Caco-2 (cell line): Measurements from ENCODE around the gene PSG7. TPM values are rescaled to one million over a fixed set of nuclear protein-coding genes. Genes with fewer than 3 reads are reported as not detected.
"Not testable (repeated sequence)": the region's sequence is repeated elsewhere in the genome, so short reads cannot be mapped to it uniquely, and the experiment has no call there.

ENCODE experiments used
- BruUV-seq: library from RNA; stranded (reverse); fragments of 400-500 nt; replicated peaks from 2 replicates; lab custom pipeline; 2021; lab: Mats Ljungman, UMichigan
- CTCF ChIA-PET: fragments of 300-600 bp; sonication (Branson Sonifier 250); formaldehyde crosslinking; loops from one replicate; lab custom pipeline; 2022; ENCODE audit warnings: antibody characterized with exemption; lab: Charles Lee
- POLR2A ChIA-PET: fragments of 300-600 bp; sonication (Branson Sonifier 250); formaldehyde crosslinking; loops from one replicate; lab custom pipeline; 2022; ENCODE audit warnings: antibody characterized with exemption; lab: Charles Lee
- DNase-seq, 2 experiments: peaks; one replicate each; pipeline versions ENCODE4 v3.0.0 to v3.0.0-alpha.2; 2020 to 2022
- H3K27me3 ChIP-seq: replicated peaks from 2 replicates; pipeline ENCODE4 v1.6.0; 2011; ENCODE audit warnings: low read length; ENCODE audit not compliant: control insufficient read depth, insufficient read depth
- H3K36me3 ChIP-seq: 2 replicates; pipeline ENCODE4 v1.5.1; 2011; ENCODE audit warnings: low read length; ENCODE audit not compliant: control insufficient read depth, insufficient read depth
- H3K4me1 ChIP-seq: fragments of 250-450 bp; sonication (Bioruptor Pico); 2 replicates; pipeline ENCODE4 v1.5.1; 2020; ENCODE audit warnings: mild to moderate bottlenecking
- H3K4me3 ChIP-seq: 2 replicates; pipeline ENCODE4 v1.5.1; 2011; ENCODE audit warnings: low read depth, mild to moderate bottlenecking, control low read depth, low read length
- H3K9me3 ChIP-seq: fragments of 250-450 bp; sonication (Bioruptor Pico); 2 replicates; pipeline ENCODE4 v1.5.1; 2020; ENCODE audit warnings: mild to moderate bottlenecking, moderate library complexity
- H3K27ac Mint-ChIP-seq: one replicate; pipeline ENCODE4 v1.8.0; 2022; ENCODE audit warnings: mixed read lengths; ENCODE audit not compliant: unreplicated experiment
- H3K27me3 Mint-ChIP-seq: one replicate; pipeline ENCODE4 v1.8.0; 2022; ENCODE audit warnings: mixed read lengths; ENCODE audit not compliant: insufficient read depth, unreplicated experiment
- H3K36me3 Mint-ChIP-seq: one replicate; pipeline ENCODE4 v1.8.0; 2022; ENCODE audit warnings: mild to moderate bottlenecking, mixed read lengths; ENCODE audit not compliant: insufficient read depth, unreplicated experiment
- H3K4me1 Mint-ChIP-seq: one replicate; pipeline ENCODE4 v1.8.0; 2022; ENCODE audit warnings: low read depth, mixed read lengths; ENCODE audit not compliant: unreplicated experiment
- H3K4me3 Mint-ChIP-seq: one replicate; pipeline ENCODE4 v1.8.0; 2022; ENCODE audit warnings: mild to moderate bottlenecking, moderate library complexity, mixed read lengths; ENCODE audit not compliant: unreplicated experiment
- H3K9me3 Mint-ChIP-seq: one replicate; pipeline ENCODE4 v1.8.0; 2022; ENCODE audit warnings: mixed read lengths; ENCODE audit not compliant: unreplicated experiment
- CTCF ChIP-seq, 2 experiments: fragments of 200-600 bp in 1 of 2; IDR thresholded peaks; 1 replicate in 1 of 2; 2 replicates in 1 of 2; pipeline versions ENCODE4 v1.5.1 to v1.8.0; 2011 to 2022; ENCODE audit warnings: antibody characterized with exemption in 1 of 2, control low read depth in 1 of 2, inconsistent platforms in 1 of 2, low read depth in 1 of 2, low read length in 1 of 2, mild to moderate bottlenecking in 1 of 2, moderate library complexity in 1 of 2; ENCODE audit not compliant: insufficient read depth in 1 of 2, severe bottlenecking in 1 of 2, unreplicated experiment in 1 of 2
- intact Hi-C: fragments of 100-400 bp; cut with micrococcal nuclease; formaldehyde crosslinking; loops from one replicate; pipeline ENCODE4 v1.10.0; 2022; ENCODE audit not compliant: unreplicated experiment
- total RNA-seq: library from RNA; stranded (reverse); gene quantifications from 2 replicates; pipeline ENCODE4 v1.2.3, GENCODE V29; 2022

PSG7 gene
- total RNA-seq, 1 experiment from 2014 or later, result not detected

- Mint-ChIP-seq H3K4me3 (no peak overlapping the region), H3K27ac (no peak overlapping the region), H3K4me1 (peaks cover 18% of the 10 kb centered on the region), H3K36me3 (peaks cover 4% of the 10 kb centered on the region), H3K9me3 (peaks cover 26% of the 10 kb centered on the region), H3K27me3 (no peaks in the 10 kb centered on the region)
- intact Hi-C loops, result no loop called here
- Histone ChIP-seq H3K27me3 (no peaks in the 10 kb centered on the region), H3K36me3 (no peaks in the 10 kb centered on the region), H3K4me1 (no peaks in the 10 kb centered on the region), H3K4me3 (no peak overlapping the region), H3K9me3 (no peaks in the 10 kb centered on the region)
- no peak for TF ChIP-seq CTCF (IDR thresholded peaks at IDR 0.05; ENCODE audit: insufficient read depth in 1 of 2, low read depth in 1 of 2, low read length in 1 of 2, severe bottlenecking in 1 of 2, unreplicated experiment in 1 of 2)
- DNase-seq, result no peak
- ChIA-PET CTCF (no interaction called here), POLR2A (no interaction called here)
- no TSS peak for BruUV-seq
Measured at GRCh38 chr19:42928896-42929295, 8.1 kb downstream of the PSG7 start.

- Histone ChIP-seq H3K4me1 (no peaks in the 10 kb centered on the region), H3K9me3 (no peaks in the 10 kb centered on the region), H3K4me3 (no peak overlapping the region), H3K27me3 (no peaks in the 10 kb centered on the region), H3K36me3 (no peaks in the 10 kb centered on the region)
- H3K4me1 Mint-ChIP-seq, result peaks cover 6% of the 10 kb centered on the region
- no peak overlapping the region for H3K4me3 Mint-ChIP-seq
- no peaks in the 10 kb centered on the region for H3K27me3 Mint-ChIP-seq
- H3K36me3 Mint-ChIP-seq, result peaks cover 4% of the 10 kb centered on the region
- intact Hi-C loops, result no loop called here
- H3K27ac Mint-ChIP-seq, result no peak overlapping the region
- H3K9me3 Mint-ChIP-seq, result peaks cover 27% of the 10 kb centered on the region
- DNase-seq, result no peak
- ChIA-PET CTCF (no interaction called here), POLR2A (no interaction called here)
- no TSS peak for BruUV-seq
- no peak for TF ChIP-seq CTCF (IDR thresholded peaks at IDR 0.05; ENCODE audit: insufficient read depth in 1 of 2, low read depth in 1 of 2, low read length in 1 of 2, severe bottlenecking in 1 of 2, unreplicated experiment in 1 of 2)
Measured at GRCh38 chr19:42926781-42927180, 10.2 kb downstream of the PSG7 start.

- H3K27me3 ChIP-seq, POLR2A ChIA-PET, H3K36me3 Mint-ChIP-seq, H3K9me3 Mint-ChIP-seq, H3K4me1 Mint-ChIP-seq, BruUV-seq, H3K9me3 ChIP-seq, H3K4me1 ChIP-seq, H3K36me3 ChIP-seq, H3K4me3 Mint-ChIP-seq, H3K27me3 Mint-ChIP-seq, H3K4me3 ChIP-seq, intact Hi-C loops, H3K27ac Mint-ChIP-seq, CTCF ChIA-PET: not testable (repeated sequence)
- DNase-seq, result peak in 1 of 2 experiments; percentile 28
- TF ChIP-seq CTCF (IDR thresholded peaks at IDR 0.05; ENCODE audit: insufficient read depth in 1 of 2, low read depth in 1 of 2, low read length in 1 of 2, severe bottlenecking in 1 of 2, unreplicated experiment in 1 of 2), result peak; percentile 26 to 31
Measured at GRCh38 chr19:42923106-42923505, 13.9 kb downstream of the PSG7 start.

GRCh38 chr19:42920971-42921370, 16.0 kb downstream of the PSG7 start:
- intact Hi-C loops, BruUV-seq, H3K27me3 ChIP-seq, DNase-seq, H3K36me3 Mint-ChIP-seq, H3K9me3 Mint-ChIP-seq, CTCF ChIA-PET, H3K4me1 Mint-ChIP-seq, H3K9me3 ChIP-seq, H3K27ac Mint-ChIP-seq, H3K4me3 Mint-ChIP-seq, H3K36me3 ChIP-seq, POLR2A ChIA-PET, H3K4me1 ChIP-seq, H3K4me3 ChIP-seq, H3K27me3 Mint-ChIP-seq: not testable (repeated sequence)
